GM21390 (cell line): ENCODE data around the gene DAGLA.

Source experiments
- ATAC-seq: cut with Tn5 transposase; IDR thresholded peaks from one replicate; pipeline ENCODE4 v1.9.1; 2021; ENCODE audit not compliant: unreplicated experiment

Gene DAGLA

DNA sequence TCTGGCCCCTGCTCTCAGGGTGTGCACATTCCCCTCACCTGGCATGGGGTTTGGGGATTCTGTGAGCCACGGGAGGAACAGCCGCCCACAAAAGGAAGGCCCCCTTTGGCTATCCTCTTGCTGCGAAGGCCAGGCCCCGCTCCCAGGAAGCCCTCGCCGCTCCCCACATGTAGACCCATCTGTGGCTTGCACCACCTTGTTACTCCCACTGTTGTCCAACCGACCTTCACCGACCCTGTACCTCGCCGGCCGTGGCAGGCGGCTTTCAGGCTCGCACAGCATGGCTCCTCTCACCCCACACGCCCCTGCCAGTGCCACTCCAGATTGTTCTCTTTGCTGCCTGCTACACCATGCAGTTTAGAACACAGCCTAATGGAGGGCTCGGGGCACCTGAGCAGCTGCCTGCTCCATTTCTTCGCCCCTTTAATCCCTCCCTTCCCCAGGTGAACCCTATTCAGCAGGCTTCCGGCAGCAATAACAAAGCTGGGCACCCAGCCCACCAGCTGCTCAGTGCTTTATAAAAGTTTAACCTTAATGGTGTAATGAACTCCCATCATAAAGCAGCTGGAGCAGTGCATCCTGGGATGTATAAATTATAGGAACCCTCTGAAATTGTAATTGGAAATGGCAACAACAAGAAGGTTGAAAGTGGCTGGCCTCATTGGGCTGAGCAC is 10.7 kb downstream of the DAGLA start:
- ATAC-seq = no peak

DNA sequence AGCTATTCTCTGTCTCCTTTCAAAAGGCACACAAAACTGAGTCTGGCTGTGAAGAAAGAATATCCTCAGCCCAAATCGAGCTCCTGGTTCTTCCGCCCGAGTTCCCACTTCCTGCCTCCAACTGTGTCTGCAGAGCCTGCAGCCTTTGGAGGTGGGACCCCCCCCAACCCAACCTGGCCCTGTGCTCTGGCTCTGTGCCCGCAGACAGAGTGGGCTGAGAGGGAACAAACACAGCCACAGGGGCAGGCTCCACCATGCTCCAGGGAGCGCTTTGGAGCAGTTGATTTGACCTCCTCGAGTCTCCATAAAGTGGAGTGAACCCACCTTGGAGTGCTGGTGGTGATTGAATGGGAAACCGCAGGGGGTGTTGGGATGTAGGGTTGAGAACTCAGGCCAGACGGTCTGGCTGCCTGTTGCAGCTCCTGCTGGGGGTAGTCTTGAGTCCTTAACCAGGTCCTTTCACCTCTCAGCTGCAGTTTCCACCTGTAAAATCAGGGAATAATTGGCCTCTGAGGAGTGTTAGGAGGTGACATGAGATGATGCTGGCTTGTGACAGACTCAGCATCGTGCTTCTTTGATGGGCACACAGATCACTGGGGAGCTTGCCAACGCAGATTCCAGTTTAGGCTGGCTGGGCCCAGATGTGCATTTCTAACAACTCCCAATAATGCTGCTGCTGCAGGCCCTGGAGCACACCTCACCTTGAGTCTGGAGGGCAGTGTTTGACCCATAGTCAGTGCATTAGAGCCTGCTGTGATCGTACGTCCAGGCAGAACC is 11.4 kb downstream of the DAGLA start:
- ATAC-seq = no peak

DNA sequence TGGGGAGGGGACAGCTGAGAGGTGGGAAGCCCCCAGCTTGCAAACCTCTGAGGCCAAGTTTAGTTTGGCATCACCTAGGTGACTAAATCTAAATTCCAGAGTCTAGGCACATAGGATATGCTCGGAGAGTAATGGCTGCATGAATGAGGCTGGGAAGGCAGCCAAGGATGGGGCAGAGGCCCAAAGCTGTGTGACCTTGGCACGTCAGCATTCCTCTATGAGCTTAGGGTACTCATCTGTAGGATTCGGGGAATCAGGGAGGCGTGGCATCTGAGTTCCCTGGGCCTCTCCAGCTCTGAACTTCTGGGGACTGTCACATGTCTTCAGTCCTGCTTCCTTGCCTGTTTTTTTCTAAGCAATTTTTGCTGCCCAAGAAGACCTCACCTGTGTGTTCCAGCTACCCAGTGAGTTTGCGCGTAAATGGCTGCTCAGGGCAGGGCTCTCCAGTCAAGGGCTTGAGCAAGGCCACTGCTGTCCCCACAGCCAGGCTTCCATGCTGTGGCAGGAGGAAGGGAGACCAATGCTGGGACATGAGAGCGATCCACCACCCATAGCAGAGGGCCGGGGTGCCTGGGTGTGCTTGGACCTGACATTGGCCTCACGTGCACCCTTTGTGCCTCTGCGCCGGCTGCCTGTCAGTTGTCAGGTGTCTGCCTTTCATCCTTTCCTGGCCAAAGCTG is 13.9 kb downstream of the DAGLA start:
- ATAC-seq = no peak

DNA sequence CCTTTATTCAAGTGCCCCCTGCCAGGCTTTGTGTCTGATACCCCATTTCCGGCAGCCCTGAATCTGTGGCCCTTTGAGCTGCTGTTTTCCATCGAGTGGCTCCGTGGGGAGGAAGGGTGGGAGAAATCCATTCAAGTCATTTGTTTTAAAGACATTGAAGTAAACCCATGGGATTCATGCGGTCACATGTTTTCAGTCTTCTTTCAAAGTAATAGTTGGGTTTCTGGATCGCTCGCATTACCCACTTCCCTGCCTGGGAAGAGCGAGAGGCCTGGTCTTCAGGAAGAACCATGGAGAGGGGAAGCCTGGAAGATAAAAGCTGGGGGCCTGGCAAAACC is 14.4 kb downstream of the DAGLA start:
- ATAC-seq = no peak

DNA sequence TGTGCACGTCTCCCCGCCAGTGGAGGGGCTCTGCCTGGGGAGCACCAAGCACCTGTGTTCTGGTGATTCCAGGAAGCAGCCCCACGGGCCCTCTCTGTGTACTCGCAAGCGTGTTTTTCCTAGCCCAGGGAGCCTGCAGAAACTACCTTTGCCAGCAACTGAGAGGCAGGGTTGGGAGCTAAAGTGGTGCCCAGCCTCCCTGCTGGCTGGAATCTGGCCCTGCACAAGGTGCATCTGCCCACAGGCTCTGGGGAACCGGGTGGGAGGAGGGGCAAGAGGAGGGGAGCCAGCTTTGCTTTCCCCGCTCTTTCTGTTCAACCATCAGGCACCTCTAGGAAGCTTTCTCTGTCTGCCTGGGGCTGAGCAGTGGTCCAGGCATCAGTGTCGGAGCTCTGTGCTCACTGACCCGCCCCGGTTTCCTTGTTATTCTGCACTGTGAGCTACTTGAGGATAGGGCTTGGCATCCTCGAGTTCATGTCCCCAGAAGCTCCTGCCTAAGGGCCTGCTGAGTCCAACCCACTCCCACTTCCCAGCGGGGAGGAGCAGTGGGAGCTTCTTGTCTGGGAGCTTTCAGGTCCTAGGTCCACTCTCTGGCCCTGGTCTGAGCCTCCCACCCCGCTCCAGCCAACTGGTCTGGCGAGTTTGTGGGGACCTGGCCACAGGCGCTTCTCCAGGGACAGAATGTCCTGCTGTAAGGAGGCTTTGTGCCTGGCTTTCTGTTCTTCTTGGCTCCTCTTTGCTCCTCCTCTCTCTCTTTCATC is 14.9 kb downstream of the DAGLA start:
- no peak for ATAC-seq

DNA sequence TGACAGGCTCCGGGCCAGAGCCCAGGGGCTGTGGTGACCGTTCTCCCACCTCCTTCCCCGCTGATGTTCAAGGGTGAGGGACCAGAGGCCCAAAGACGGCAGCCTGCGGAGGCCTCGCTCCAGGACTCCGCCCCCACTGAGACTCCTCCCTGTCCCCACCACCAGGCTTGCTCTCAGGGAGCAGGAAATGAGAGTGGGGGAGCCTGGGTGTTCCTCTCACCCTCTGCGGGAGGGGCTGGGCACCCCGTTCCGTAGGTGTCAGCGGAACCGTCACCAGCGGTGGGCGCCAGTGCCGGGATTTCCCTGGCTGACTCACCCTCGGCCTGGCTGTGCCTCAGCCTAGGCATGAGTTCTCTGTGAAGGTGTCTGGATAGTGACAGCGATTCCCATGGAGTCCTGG is 15.7 kb downstream of the DAGLA start:
- ATAC-seq = peak; percentile 86

DNA sequence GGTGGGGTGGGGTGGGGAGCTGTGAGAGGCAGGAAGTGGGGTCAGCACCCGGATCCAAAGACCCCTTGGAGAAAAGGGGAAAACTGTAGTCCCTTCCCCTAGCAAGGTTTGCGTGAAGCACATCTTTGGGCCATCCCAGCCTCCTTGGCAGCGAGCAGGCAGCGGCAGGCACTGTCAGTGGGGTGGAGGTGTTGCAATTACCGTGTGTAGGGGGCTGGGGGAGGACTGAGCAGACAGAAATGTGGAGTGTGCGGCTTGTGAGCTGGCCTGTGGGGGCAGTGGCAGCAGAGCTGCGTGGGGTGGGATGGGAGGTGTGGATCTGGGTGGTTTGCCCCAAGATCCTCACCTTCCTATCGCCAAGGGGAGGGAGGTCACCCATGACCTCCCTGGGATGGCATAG is 16.4 kb downstream of the DAGLA start:
- no peak for ATAC-seq

DNA sequence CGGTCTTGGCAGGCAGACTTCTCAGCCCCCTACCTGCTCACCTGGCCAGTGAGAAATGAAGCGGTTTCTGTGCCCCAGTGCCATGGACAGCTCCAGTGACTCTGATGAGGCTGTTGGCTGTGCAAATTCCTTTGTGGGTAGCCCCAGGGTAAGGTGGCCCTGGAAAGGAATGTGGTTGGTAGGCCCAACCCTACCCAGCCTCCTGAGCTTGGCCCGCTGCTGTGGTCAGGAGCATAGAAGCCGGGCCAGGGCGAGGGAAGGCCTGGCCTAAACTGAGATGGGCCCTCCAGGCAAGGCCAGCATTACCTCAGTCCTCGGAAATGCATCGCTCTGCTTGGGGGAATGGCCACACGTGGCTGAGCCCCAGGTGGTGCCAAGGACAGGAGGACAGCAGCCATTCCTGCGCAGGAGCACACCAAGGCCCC is 16.9 kb downstream of the DAGLA start:
- no peak for ATAC-seq

DNA sequence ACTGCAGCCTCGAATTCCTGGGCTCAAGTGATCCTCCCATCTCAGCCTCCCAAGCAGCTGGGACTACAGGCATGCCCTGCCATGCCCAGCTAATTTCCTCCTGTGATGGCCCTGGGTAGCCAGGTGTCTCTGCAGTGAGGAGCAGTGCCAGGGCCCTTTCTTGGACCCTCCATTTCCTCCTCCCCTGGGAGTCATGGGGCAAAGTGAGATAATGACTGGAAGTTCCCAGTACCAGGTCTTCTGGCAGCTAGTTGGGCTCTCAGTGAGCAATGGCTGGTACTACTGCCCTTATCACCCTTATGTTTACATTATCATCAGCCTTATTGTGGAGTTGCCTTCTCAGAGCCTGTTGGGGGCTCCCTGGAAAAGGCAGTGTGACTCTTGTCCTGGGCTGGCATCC is 17.6 kb downstream of the DAGLA start:
- ATAC-seq = no peak

DNA sequence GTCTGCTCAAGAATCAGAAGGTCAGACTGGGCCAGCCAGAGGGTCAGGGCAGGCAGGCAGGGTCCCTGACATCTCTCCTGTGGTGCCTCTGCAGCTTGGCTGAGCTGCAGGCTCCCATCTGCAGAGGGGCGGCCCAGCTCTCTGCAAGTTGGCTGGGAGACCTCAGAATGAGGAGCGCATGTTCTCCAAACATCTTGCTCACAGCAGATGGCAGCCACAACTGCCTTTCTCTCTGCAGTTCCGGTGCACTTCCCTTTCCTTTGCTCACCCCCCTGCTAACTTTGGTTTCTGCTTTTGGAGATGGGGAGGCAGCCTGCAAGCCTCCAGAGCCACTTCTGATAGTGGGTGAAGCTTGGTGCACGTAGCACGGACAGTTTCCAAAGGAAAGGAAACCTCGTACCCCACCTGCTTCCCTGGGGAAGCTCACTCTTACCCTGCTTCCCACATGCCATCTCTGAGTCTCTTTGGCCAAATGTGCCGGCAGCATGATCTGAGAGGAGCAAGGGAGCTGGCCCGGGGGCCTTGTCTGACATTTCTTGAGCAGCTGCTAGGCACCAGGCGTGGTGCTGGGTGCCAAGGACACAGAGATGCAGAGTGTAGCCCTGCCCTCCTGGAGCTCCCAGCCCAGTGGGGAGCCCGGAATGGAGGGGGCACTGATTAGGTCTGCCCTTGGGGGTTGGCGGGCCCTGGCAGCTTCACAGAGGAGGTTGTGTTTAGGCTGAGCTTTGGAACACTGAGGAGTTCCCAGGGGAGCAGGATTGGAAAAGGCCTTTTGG is 18.2 kb downstream of the DAGLA start:
- ATAC-seq = no peak

DNA sequence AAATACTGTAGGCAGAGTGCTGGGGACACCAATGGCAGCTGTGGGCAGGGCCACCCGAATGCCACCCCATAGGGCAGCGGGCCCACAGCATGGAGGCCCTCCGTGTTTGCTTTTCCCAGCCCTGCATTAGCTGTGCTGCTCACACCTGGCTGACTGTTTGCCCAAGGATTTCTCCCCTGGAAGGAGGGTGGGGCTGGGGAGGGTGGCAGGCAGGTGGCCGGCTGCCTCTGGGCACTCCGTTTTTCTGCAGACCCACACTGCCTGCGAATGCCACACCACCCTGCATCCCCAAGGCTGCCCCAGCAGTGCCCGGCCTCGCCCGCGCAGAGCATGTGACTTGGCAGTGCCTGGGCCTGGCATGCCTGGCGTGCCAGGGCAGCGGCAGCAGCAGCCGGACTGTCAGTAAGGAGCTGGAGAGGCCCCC is 19.6 kb downstream of the DAGLA start:
- ATAC-seq = no peak

DNA sequence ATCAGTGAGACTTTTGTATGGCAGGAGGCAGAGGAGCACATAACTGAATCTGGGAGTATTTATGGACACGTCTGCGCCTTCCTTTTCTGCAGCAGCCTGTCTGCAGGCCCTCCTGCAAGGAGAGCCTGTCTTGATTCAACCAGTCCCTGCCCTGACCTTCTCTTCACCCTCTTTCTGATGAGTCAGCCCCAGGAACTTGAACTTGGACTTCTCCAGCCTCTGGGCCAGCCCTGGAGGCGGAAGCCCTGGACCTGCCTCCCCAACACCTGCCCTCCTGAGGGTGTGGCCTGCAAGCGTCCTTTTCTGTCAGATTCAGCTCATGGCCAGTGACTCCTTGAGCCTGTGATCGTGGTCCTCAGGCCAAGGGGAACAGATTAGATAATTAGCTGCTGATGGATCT is 20.0 kb downstream of the DAGLA start:
- ATAC-seq = no peak

DNA sequence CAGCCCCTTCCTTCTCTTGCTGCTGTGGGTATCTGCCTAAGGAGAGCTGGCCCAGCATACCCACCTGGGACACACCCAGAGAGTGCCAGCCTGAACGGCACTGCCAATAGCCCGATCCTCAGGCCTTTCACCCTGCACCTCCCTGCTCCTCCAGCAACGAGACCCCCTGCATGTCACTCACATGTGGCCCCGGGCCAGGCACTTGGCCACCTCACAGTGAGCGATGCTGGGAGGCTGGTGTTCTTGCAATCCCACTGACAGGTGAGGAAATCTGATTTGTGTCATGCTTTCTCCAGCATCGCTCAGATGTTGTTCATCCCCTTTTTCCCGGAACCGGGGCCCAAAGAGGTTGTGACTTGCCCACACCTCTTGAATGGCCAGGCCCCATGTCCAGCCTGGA is 20.5 kb downstream of the DAGLA start:
- ATAC-seq = no peak

DNA sequence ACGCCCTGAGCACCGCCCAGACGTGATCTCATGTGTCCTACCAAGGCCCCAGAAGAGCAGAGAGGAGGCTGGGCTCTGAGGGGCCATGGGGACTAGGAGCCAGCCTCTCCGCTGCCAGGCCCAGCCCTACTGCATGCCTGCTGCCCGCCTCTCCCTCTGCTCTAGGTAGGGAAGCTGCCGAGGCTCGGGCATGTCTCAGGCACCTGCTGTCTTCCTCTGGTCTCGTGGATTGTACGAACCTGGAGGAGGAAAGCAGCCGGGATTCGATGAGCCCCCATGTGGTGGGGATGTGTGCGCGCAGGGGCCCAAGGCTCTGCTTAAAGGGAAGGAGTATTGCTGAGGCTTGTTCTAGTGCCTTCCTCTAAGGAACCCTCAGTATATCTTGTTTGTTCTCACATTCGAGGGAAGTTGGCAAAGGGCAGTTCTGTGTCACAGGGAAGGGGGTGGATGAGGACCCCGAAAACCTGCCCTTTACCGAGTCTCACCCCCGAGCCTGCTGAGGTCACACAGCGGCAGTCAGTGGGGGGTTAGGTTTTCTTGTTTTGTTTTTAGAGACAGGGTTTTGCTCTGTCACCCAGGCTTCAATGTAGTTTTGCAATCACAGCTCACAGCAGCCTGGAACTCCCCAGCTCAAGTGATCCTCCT is 21.2 kb downstream of the DAGLA start:
- ATAC-seq = no peak

DNA sequence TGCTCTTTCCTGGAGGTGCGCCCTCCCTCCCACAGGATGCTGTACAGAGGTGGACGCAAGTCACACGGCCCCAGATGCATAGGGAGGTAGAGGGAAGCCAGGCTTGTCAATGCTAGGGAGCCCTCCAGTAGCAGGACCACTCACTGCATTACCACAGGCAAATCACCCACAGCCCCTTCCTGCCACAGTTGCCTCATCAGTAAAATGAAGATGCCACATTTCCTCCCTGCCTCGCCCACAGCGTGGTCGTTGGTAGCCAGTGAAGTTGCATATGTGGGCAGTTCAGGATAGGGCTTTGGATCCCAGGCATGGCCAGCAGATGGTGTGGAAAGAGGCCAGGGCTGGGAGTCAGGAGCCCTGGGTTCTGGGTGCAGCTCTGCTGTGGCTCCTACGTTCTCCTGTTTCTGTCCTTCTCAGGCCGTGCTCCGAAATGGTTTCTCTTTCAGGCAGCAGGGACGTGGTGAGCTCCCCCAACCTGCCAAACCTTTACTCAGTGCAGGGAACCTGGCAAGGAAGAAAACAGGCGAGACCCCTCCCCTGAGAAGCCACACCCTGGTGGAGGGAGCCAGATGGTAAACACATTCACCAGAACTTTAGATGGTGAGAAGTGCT is 22.6 kb downstream of the DAGLA start:
- no peak for ATAC-seq

DNA sequence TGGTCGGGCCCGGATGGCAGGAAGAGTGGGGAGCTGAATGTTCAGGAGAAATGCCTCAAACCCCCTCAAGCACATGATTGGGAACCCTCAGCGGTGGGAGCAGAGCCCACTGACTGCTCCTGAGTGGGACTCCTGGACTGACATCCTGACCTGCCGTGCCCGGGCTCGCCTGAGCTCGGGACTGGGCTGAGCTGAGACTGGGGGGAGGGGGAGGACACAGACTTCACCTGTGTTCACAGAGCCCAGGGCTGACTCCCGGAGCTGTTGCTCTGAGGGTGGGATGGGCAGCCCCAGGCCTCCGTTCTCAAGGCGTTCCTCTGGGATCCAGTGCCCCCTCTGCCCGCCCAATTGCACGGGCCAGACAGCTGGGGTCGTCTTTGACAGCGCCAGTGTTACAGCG is 24.6 kb downstream of the DAGLA start:
- ATAC-seq = no peak

DNA sequence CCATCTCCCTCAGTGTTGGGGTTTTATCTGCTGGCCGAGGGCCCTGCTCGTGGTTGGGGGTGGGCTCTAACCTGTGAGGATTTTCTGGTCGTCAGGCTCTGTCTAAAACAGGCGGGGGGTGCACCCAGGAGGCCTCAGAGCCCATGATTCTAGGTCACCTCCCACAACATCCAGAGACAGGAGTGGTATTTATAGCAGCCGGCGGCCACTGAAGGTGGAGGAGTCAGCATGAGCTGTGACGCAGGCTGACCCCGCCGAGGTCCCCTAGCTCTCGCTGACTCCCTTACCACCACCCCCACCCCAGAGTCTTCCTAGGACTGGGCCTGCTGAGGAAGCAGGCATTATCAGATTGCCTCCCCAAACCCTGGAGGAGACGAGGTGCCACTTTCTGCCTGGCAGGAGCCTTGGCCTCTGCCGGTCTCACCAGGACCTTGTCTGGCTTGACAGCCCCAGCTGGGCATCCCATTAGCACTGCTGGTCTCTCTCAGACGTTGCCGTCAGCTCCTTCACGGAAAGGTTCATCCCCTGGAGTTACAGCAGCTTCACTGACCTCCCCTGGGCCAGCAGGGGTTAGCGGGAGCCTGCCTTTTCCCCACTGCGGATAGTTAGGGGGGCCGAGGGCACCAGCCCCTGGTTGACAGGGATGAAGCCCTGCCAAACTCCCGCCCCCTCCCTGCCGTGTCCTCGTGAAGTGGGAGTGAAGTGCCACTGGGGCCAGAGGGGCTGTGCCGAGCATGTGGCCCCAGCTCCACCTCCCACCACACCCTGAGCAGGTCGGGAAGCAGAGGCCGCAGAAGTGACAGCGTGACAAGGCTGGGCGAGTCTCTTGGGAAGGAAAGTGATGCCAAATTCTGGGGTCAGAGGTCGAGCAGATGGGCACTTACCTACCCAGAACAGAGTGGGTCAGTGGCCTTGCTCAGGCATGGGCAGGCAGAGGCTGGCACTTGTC is 26.5 kb downstream of the DAGLA start:
- ATAC-seq = no peak

DNA sequence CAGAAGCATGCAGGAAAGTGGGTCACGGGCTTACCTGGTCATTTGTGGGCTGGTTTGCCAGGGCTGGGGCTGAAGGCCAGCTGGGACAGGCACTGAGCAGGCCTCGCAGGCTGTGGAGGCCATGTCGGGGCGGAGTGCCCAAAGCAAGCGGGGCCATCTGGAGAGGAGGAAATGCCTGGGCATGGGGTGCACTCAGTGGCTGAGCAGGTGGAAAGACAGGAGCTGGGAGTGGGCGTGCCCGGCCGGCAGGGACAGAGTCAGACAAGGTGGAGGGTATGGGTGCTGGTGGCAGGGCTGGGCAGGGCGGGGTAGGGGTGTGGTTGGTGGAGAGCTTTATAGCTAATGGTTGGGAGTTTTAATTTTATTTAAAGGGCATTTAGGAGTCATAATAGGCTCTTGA is 27.4 kb downstream of the DAGLA start:
- no peak for ATAC-seq

DNA sequence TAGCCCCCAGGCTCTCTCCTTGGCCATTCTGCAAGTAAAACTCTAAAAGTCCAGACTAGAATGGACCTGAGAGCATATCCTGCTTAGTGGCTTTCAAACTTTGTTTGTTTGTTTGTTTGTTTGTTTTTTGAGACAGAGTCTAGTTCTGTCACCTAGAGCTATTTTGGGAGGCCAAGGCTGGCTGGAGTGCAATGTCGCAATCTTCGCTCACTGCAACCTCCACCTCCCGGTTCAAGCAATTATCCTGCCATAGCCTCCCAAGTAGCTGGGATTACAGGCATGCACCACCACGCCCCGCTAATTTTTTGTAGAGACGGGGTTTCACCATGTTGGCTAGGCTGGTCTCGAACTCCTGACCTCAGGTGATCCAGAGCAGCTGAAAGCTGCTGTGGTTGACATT is 28.9 kb downstream of the DAGLA start:
- no peak for ATAC-seq
